Measurements from ENCODE around the gene ZBTB20. TPM values are rescaled to one million over a fixed set of nuclear protein-coding genes. Genes with fewer than 3 reads are reported as not detected.
A peak's percentile ranks its signal among the peaks of the same experiment; 100 is the strongest.

ZBTB20 gene
- total RNA-seq, 1 donor from 2014 or later, result 62.0 TPM

- no peaks in the 10 kb centered on the region for H3K27me3 ChIP-seq (ENCODE audit: low read depth)
Observed at GRCh38 chr3:114307832-114308231, 839.3 kb downstream of the ZBTB20 start.

DNA sequence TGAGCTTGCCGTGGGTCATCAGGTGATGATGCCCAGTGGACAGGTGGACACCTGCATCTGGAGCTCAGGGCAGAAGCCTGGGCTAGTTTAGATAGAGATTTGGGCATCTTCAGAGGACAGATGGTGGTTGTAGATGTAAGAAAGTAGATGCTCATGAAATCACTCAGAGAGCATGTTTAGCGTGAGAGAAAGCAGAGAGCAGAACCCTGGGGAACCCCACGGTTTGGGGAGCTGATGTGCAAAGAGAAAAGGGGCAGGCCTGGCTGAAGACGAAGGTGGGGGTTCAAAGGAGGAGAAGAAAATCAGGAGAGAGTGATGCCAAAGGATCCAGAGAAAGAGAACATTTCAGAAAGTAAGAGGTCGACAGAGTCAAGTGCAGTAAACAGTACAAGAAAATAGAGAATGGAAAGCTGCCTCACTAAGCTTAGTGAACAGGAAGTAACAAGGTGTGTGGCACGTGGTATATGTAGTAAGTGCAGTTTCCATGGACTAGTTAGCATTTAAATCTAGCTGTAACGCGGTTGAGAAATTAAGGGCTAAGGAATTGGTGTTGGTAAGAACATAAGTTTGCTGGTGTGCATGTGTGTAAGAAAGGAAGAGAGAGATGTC is 839.8 kb downstream of the ZBTB20 start:
- no peak overlapping the region for H3K27ac ChIP-seq (replicated peaks)

More at GRCh38 chr3:114307832-114308231, 839.3 kb downstream of the ZBTB20 start:
- Histone ChIP-seq H3K27ac (replicated peaks) (no peak overlapping the region), H3K4me3 (no peak overlapping the region), H3K9me3 (replicated peaks) (no peaks in the 10 kb centered on the region), H3K4me1 (no peaks in the 10 kb centered on the region), H3K36me3 (no peaks in the 10 kb centered on the region)
- DNase-seq, result no peak
- TF ChIP-seq CTCF (IDR thresholded peaks at IDR 0.05; ENCODE audit: borderline replicate concordance), result no peak
- intact Hi-C loops (cut with micrococcal nuclease), result no loop called here

GRCh38 chr3:114299941-114300624 is 847.0 kb downstream of the ZBTB20 start:
- Histone ChIP-seq H3K4me1 (no peaks in the 10 kb centered on the region), H3K27me3 (ENCODE audit: low read depth) (no peaks in the 10 kb centered on the region), H3K36me3 (no peaks in the 10 kb centered on the region), H3K9me3 (replicated peaks) (no peaks in the 10 kb centered on the region), H3K4me3 (no peak overlapping the region), H3K27ac (replicated peaks) (no peak overlapping the region)
- intact Hi-C loops (cut with micrococcal nuclease), result no loop called here
- no peak for DNase-seq
- no peak for TF ChIP-seq CTCF (IDR thresholded peaks at IDR 0.05; ENCODE audit: borderline replicate concordance)

More for the DNA sequence above, 839.8 kb downstream of the ZBTB20 start:
- intact Hi-C loops (cut with micrococcal nuclease), result no loop called here
- H3K9me3 ChIP-seq (replicated peaks), result no peaks in the 10 kb centered on the region
- no peak for TF ChIP-seq CTCF (IDR thresholded peaks at IDR 0.05; ENCODE audit: borderline replicate concordance)
- H3K36me3 ChIP-seq, result no peaks in the 10 kb centered on the region
- no peak for DNase-seq
- H3K27me3 ChIP-seq (ENCODE audit: low read depth), result no peaks in the 10 kb centered on the region
- no peaks in the 10 kb centered on the region for H3K4me1 ChIP-seq
- H3K4me3 ChIP-seq, result no peak overlapping the region

DNA sequence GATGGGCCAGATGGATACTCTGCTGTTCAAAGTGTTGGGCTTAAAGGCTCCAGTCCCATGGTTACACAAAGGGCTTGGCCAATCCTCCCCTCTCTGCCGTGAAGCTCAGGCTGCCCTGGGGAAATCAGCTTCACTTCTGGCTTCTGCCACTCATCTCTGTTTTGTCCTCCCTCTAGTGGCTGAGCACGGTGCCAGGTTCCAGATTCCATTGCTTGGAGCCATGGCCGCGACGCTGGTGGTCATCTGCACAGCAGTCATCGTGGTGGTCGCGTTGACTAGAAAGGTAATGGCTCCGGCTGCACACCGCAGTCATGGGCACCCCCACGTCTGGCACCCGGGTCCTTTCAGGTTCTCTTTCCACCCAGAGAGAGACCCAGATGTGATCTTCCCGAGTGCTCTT is 847.7 kb downstream of the ZBTB20 start:
- H3K27me3 ChIP-seq (ENCODE audit: low read depth), result no peaks in the 10 kb centered on the region
- H3K36me3 ChIP-seq, result no peaks in the 10 kb centered on the region
- intact Hi-C loops (cut with micrococcal nuclease), result no loop called here
- H3K27ac ChIP-seq (replicated peaks), result no peak overlapping the region
- H3K9me3 ChIP-seq (replicated peaks), result no peaks in the 10 kb centered on the region
- H3K4me1 ChIP-seq, result no peaks in the 10 kb centered on the region
- peak; percentile 54 for TF ChIP-seq CTCF (IDR thresholded peaks at IDR 0.05; ENCODE audit: borderline replicate concordance)
- no peak for DNase-seq
- H3K4me3 ChIP-seq, result no peak overlapping the region

GRCh38 chr3:114295946-114296345 is 851.1 kb downstream of the ZBTB20 start:
- H3K4me1 ChIP-seq, result no peaks in the 10 kb centered on the region
- no peaks in the 10 kb centered on the region for H3K36me3 ChIP-seq
- H3K4me3 ChIP-seq, result no peak overlapping the region
- no peaks in the 10 kb centered on the region for H3K9me3 ChIP-seq (replicated peaks)
- no peak for TF ChIP-seq CTCF (IDR thresholded peaks at IDR 0.05; ENCODE audit: borderline replicate concordance)
- no peaks in the 10 kb centered on the region for H3K27me3 ChIP-seq (ENCODE audit: low read depth)
- intact Hi-C loops (cut with micrococcal nuclease), result no loop called here
- DNase-seq, result no peak
- H3K27ac ChIP-seq (replicated peaks), result no peak overlapping the region
